ACC112 (cell line): ENCODE data around the gene PDE4B.
"Not testable (repeated sequence)": the region's sequence is repeated elsewhere in the genome, so short reads cannot be mapped to it uniquely, and the experiment has no call there.

Experiments
- H2AFZ ChIP-seq: fragments of 200-600 bp; sonication (generic); one replicate; pipeline ENCODE4 v1.6.0; 2017; ENCODE audit warnings: antibody characterized with exemption, low read length; ENCODE audit not compliant: unreplicated experiment
- H3K27ac ChIP-seq: fragments of 200-600 bp; sonication (generic); 2 replicates; pipeline ENCODE4 v1.5.1; 2014; ENCODE audit warnings: low read depth, mild to moderate bottlenecking, antibody characterized with exemption, low read length, moderate library complexity
- H3K27me3 ChIP-seq: fragments of 200-600 bp; sonication (generic); 2 replicates; pipeline ENCODE4 v1.6.1; 2014; ENCODE audit warnings: mild to moderate bottlenecking, antibody characterized with exemption, low read length, moderate library complexity, mixed read lengths; ENCODE audit not compliant: insufficient read depth
- H3K36me3 ChIP-seq: fragments of 200-600 bp; sonication (generic); 2 replicates; pipeline ENCODE4 v1.6.1; 2016; ENCODE audit warnings: mild to moderate bottlenecking, antibody characterized with exemption, low read length, moderate library complexity, mixed read lengths; ENCODE audit not compliant: insufficient read depth
- H3K4me1 ChIP-seq: fragments of 200-600 bp; sonication (generic); one replicate; pipeline ENCODE4 v1.6.1; 2016; ENCODE audit warnings: low read length, mixed read lengths; ENCODE audit not compliant: insufficient read depth, unreplicated experiment, control insufficient read depth
- H3K4me3 ChIP-seq: fragments of 200-600 bp; sonication (generic); 2 replicates; pipeline ENCODE4 v1.5.1; 2014; ENCODE audit warnings: mild to moderate bottlenecking, low read depth, low read length
- H3K79me2 ChIP-seq: fragments of 200-600 bp; sonication (generic); one replicate; pipeline ENCODE4 v1.6.0; 2016; ENCODE audit warnings: low read length; ENCODE audit not compliant: control insufficient read depth, unreplicated experiment, insufficient read depth

Gene PDE4B

DNA sequence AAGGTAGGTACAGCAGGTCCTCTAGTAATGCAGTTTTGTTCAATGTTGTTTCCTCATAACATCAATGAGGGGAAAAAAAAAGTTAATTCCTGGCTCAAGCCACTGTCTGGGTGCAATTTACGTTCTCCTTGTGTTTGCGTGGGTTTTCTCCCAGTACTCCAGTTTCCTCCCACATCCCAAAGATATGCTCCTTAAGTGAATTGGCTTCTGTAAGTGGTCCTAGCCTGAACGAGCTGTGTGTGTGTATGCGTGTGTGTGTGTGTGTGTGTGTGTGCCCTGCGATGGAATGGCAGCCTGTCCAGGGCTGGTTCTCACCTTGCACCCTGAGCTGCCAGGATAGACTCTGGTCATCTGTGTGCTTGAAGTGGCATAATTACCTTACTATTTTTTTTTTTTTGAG lies 332.0 kb downstream of the PDE4B start:
- no peaks in the 10 kb centered on the region for H3K4me1 ChIP-seq
- no peaks in the 10 kb centered on the region for H3K79me2 ChIP-seq
- H3K36me3 ChIP-seq: no peaks in the 10 kb centered on the region
- H2AFZ ChIP-seq: no peak overlapping the region
- no peak overlapping the region for H3K27ac ChIP-seq
- no peaks in the 10 kb centered on the region for H3K27me3 ChIP-seq
- H3K4me3 ChIP-seq: no peak overlapping the region

- H3K4me1 ChIP-seq, H3K4me3 ChIP-seq, H3K27me3 ChIP-seq, H3K27ac ChIP-seq, H3K36me3 ChIP-seq, H2AFZ ChIP-seq, H3K79me2 ChIP-seq: not testable (repeated sequence)
Measured at GRCh38 chr1:66128641-66129040, 335.9 kb downstream of the PDE4B start.

GRCh38 chr1:66132324-66132723 lies 339.6 kb downstream of the PDE4B start:
- H3K36me3 ChIP-seq: no peaks in the 10 kb centered on the region
- no peak overlapping the region for H3K4me3 ChIP-seq
- no peak overlapping the region for H2AFZ ChIP-seq
- H3K27ac ChIP-seq: no peak overlapping the region
- H3K79me2 ChIP-seq: no peaks in the 10 kb centered on the region
- no peaks in the 10 kb centered on the region for H3K27me3 ChIP-seq
- no peaks in the 10 kb centered on the region for H3K4me1 ChIP-seq

DNA sequence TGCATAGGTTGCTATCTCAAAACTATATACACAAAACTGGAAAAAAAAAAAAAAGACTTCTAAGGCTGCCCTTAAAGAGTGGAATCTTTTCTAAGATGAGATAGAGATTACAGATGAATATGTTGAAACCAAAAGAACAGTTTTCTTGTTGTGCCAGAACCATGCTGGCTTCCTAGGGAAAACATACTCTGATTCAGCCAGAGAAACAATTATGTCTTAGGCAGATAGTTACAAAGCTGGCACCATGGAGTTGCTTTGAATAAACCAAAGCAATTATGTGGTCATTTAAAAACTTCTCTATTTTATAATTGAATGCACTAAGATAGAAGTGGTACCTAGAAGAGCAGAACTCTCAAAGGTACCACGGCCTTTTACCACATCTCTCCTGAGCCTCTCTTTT lies 341.3 kb downstream of the PDE4B start:
- Histone ChIP-seq H3K4me3 (no peak overlapping the region), H3K27ac (no peak overlapping the region), H3K27me3 (no peaks in the 10 kb centered on the region), H3K36me3 (no peaks in the 10 kb centered on the region), H3K4me1 (no peaks in the 10 kb centered on the region), H3K79me2 (no peaks in the 10 kb centered on the region), H2AFZ (no peak overlapping the region)

- H3K79me2 ChIP-seq: no peaks in the 10 kb centered on the region
- no peak overlapping the region for H2AFZ ChIP-seq
- H3K4me1 ChIP-seq: no peaks in the 10 kb centered on the region
- no peaks in the 10 kb centered on the region for H3K36me3 ChIP-seq
- H3K27me3 ChIP-seq: no peaks in the 10 kb centered on the region
- no peak overlapping the region for H3K27ac ChIP-seq
- no peak overlapping the region for H3K4me3 ChIP-seq
Measured at GRCh38 chr1:66135161-66135560, 342.5 kb downstream of the PDE4B start.

GRCh38 chr1:66136423-66136822 lies 343.7 kb downstream of the PDE4B start:
- H3K27ac ChIP-seq, H2AFZ ChIP-seq, H3K36me3 ChIP-seq, H3K4me3 ChIP-seq, H3K79me2 ChIP-seq, H3K4me1 ChIP-seq, H3K27me3 ChIP-seq: not testable (repeated sequence)

GRCh38 chr1:66137235-66137634 lies 344.5 kb downstream of the PDE4B start:
- H3K79me2 ChIP-seq: no peaks in the 10 kb centered on the region
- no peaks in the 10 kb centered on the region for H3K27me3 ChIP-seq
- no peak overlapping the region for H3K4me3 ChIP-seq
- H3K36me3 ChIP-seq: no peaks in the 10 kb centered on the region
- H3K27ac ChIP-seq: no peak overlapping the region
- no peaks in the 10 kb centered on the region for H3K4me1 ChIP-seq
- H2AFZ ChIP-seq: no peak overlapping the region

GRCh38 chr1:66138613-66139012 lies 345.9 kb downstream of the PDE4B start:
- Histone ChIP-seq H3K36me3 (no peaks in the 10 kb centered on the region), H3K4me3 (no peak overlapping the region), H2AFZ (no peak overlapping the region), H3K27me3 (no peaks in the 10 kb centered on the region), H3K79me2 (no peaks in the 10 kb centered on the region), H3K4me1 (no peaks in the 10 kb centered on the region), H3K27ac (no peak overlapping the region)

- Histone ChIP-seq H3K4me1 (no peaks in the 10 kb centered on the region), H2AFZ (no peak overlapping the region), H3K36me3 (no peaks in the 10 kb centered on the region), H3K27ac (no peak overlapping the region), H3K4me3 (no peak overlapping the region), H3K27me3 (no peaks in the 10 kb centered on the region), H3K79me2 (no peaks in the 10 kb centered on the region)
Measured at GRCh38 chr1:66140072-66140471, 347.4 kb downstream of the PDE4B start.

DNA sequence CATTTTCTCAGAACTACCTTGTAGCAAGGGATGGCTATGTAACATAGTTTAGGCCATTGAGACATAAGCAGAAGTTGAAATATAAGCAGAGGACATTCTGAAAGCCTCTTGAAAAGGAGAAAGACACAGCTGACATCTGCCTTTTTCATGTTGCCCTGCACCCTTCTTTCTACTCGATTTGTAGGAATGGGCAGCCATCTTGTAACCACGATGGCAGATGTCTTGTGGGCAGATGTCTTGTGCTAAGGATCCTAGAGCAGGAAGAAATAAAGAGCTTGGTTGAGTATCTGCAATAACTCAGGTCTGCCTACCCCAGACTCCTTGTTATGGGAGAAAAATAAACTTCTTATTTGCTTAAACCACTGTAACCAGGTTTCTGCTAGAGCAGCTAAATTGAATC lies 351.0 kb downstream of the PDE4B start:
- Histone ChIP-seq H3K27ac (no peak overlapping the region), H3K4me1 (no peaks in the 10 kb centered on the region), H2AFZ (no peak overlapping the region), H3K79me2 (no peaks in the 10 kb centered on the region), H3K27me3 (no peaks in the 10 kb centered on the region), H3K36me3 (no peaks in the 10 kb centered on the region), H3K4me3 (no peak overlapping the region)

GRCh38 chr1:66147226-66147835 lies 354.6 kb downstream of the PDE4B start:
- Histone ChIP-seq H3K79me2 (no peaks in the 10 kb centered on the region), H3K27me3 (peaks cover 12% of the 10 kb centered on the region; the same call in 1 of the 2 replicates), H3K36me3 (no peaks in the 10 kb centered on the region), H3K4me3 (no peak overlapping the region), H3K27ac (no peak overlapping the region), H2AFZ (no peak overlapping the region), H3K4me1 (no peaks in the 10 kb centered on the region)
